ENCODE results near the gene CCSER2. TPM values are rescaled to one million over a fixed set of nuclear protein-coding genes. Genes with fewer than 3 reads are reported as not detected.
"Not testable (repeated sequence)": the region's sequence is repeated elsewhere in the genome, so short reads cannot be mapped to it uniquely, and the experiment has no call there.

CCSER2 gene
- total RNA-seq, 1 experiment from 2014 or later = 56.6 TPM

DNA sequence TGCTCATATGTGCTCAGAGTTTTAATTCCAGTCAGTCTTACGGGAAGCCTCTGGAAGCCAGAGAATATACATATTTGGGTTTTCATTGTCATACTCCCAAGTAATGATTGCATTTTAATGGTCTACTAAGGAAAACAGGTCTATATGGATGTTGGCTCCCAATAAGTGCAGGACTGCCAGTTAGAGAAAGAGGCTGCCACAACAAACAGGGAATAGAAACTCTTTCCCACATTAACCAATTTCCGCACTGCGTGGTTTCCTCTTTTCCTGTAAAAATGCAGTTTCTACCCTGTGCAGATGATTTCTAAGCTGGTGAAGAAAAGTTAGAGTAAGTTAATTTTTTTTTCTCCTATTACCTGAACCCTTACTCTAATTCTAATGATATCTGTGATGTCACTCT, 78.2 kb downstream of the CCSER2 start:
- TF ChIP-seq EZH2 (IDR thresholded peaks at IDR 0.05; ENCODE audit: low read depth) = no peak
- Histone ChIP-seq H3K4me1 (replicated peaks; ENCODE audit: insufficient read depth) (peaks cover 15% of the 10 kb centered on the region), H4K20me1 (ENCODE audit: insufficient read depth) (no peaks in the 10 kb centered on the region), H3K9me2 (ENCODE audit: insufficient read depth) (peaks cover 6% of the 10 kb centered on the region; the same call in 1 of the 2 replicates), H3F3A (ENCODE audit: insufficient read depth, low read depth) (no peaks in the 10 kb centered on the region; the same call in 1 of the 2 replicates), H3K27me3 (ENCODE audit: insufficient read depth, low read depth) (no peaks in the 10 kb centered on the region), H3K36me3 (ENCODE audit: low read depth) (no peaks in the 10 kb centered on the region), H3K4me2 (no peak overlapping the region), H3K27ac (no peak overlapping the region), H3K79me2 (ENCODE audit: low read depth) (no peaks in the 10 kb centered on the region), H3K9me3 (ENCODE audit: insufficient read depth, low read depth) (peaks cover 10% of the 10 kb centered on the region), H3K4me3 (no peak overlapping the region), H2AFZ (no peak overlapping the region)
- no TSS peak for BruUV-seq (replicated peaks)
- DNase-seq = no peak
- POLR2A ChIA-PET (ENCODE audit: unreplicated experiment) = no interaction called here
- intact Hi-C loops (cut with micrococcal nuclease; ENCODE audit: unreplicated experiment) = no loop called here
- CTCF ChIA-PET = no interaction called here

DNA sequence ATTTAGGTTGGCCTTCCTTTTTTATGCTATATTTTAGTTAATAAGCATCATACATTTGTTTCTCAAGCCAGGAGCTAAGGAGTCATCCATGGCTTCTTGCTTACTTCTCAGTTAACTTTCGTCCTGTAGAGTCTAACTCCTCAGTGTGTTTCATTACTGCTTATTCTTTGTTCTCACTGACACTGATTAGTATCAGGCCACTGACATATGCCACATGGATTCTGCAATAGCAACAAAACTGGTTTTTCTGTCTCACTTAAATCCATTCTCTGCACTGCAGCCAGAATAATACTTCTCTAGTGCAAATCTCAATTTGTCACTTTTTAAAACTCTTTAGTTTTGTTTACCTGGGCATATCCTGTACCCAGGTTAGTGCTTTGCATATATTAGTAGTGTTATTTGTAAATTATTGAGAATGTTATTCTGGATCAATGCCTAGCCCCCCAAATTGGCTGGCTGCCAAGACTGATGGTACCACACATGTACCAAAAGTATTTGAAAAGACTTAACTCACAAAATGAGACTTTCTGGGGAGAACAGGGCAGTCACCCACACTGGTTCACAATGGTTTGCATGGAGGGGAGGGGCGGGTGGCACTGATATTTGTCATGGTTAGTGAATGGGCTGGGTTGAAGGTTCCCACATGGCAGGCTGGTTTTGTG, 79.1 kb downstream of the CCSER2 start:
- Histone ChIP-seq H3K79me2 (ENCODE audit: low read depth) (no peaks in the 10 kb centered on the region), H3K27me3 (ENCODE audit: insufficient read depth, low read depth) (no peaks in the 10 kb centered on the region), H2AFZ (no peak overlapping the region), H3K27ac (no peak overlapping the region), H3K4me3 (no peak overlapping the region), H3K4me2 (no peak overlapping the region), H3K9me3 (ENCODE audit: insufficient read depth, low read depth) (peaks cover 20% of the 10 kb centered on the region), H4K20me1 (ENCODE audit: insufficient read depth) (no peaks in the 10 kb centered on the region), H3K9me2 (ENCODE audit: insufficient read depth) (peaks cover 6% of the 10 kb centered on the region; the same call in 1 of the 2 replicates), H3K4me1 (replicated peaks; ENCODE audit: insufficient read depth) (0 out of 2 replicates have a peak, but pooled peaks cover 9% of the 10 kb centered on the region), H3K36me3 (ENCODE audit: low read depth) (0 out of 2 replicates have a peak, but pooled peaks cover 5% of the 10 kb centered on the region), H3F3A (ENCODE audit: insufficient read depth, low read depth) (no peaks in the 10 kb centered on the region; the same call in 1 of the 2 replicates)
- POLR2A ChIA-PET (ENCODE audit: unreplicated experiment) = interaction anchor here (0.6 kb wide), 1 partner anchor 21 kb away, joined by 3 read pairs; no protein-coding TSS in a partner anchor
- intact Hi-C loops (cut with micrococcal nuclease; ENCODE audit: unreplicated experiment) = no loop called here
- TF ChIP-seq EZH2 (IDR thresholded peaks at IDR 0.05; ENCODE audit: low read depth) = no peak
- TF ChIP-seq, protein P1, sequence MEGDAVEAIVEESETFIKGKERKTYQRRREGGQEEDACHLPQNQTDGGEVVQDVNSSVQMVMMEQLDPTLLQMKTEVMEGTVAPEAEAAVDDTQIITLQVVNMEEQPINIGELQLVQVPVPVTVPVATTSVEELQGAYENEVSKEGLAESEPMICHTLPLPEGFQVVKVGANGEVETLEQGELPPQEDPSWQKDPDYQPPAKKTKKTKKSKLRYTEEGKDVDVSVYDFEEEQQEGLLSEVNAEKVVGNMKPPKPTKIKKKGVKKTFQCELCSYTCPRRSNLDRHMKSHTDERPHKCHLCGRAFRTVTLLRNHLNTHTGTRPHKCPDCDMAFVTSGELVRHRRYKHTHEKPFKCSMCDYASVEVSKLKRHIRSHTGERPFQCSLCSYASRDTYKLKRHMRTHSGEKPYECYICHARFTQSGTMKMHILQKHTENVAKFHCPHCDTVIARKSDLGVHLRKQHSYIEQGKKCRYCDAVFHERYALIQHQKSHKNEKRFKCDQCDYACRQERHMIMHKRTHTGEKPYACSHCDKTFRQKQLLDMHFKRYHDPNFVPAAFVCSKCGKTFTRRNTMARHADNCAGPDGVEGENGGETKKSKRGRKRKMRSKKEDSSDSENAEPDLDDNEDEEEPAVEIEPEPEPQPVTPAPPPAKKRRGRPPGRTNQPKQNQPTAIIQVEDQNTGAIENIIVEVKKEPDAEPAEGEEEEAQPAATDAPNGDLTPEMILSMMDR (conservative IDR thresholded peaks at IDR 0.05) = no peak
- no TSS peak for BruUV-seq (replicated peaks)
- peak in 1 of 2 experiments; percentile 75 for DNase-seq
- CTCF ChIA-PET = no interaction called here

DNA sequence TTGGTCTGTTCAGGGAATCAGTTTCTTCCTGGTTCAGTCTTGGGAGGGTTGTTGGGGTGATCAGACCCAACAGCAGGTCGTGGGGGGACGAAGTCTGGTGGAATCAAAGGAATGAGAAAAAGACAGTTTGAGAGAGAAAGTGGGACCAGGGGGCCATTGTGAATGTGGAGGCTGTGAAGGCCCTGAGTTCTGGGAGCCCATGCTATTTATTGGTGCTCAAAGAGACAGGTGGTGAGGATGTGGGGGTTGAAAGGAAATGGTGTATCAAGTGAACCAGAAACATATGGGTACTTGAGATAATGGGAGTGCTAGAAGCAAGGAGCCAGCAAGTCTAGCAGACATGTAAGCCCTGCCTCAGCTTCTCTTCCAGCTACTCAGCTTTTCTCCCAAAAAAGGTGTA, 84.1 kb downstream of the CCSER2 start:
- H3K4me2 ChIP-seq = no peak overlapping the region
- no peaks in the 10 kb centered on the region for H3K27me3 ChIP-seq (ENCODE audit: insufficient read depth, low read depth)
- CTCF ChIA-PET = interaction anchor here (0.7 kb wide), 1 partner anchor 542 kb away, joined by 4 read pairs; no protein-coding TSS in a partner anchor
- BruUV-seq (replicated peaks) = no TSS peak
- POLR2A ChIA-PET (ENCODE audit: unreplicated experiment) = no interaction called here
- no peaks in the 10 kb centered on the region for H3F3A ChIP-seq (ENCODE audit: insufficient read depth, low read depth)
- intact Hi-C loops (cut with micrococcal nuclease; ENCODE audit: unreplicated experiment) = no loop called here
- H4K20me1 ChIP-seq (ENCODE audit: insufficient read depth) = no peaks in the 10 kb centered on the region
- peaks cover 22% of the 10 kb centered on the region; the same call in 1 of the 2 replicates for H3K9me3 ChIP-seq (ENCODE audit: insufficient read depth, low read depth)
- no peaks in the 10 kb centered on the region for H3K9me2 ChIP-seq (ENCODE audit: insufficient read depth)
- H3K4me1 ChIP-seq (replicated peaks; ENCODE audit: insufficient read depth) = 0 out of 2 replicates have a peak, but pooled peaks cover 4% of the 10 kb centered on the region
- 0 out of 2 replicates have a peak, but pooled peaks cover 9% of the 10 kb centered on the region for H3K36me3 ChIP-seq (ENCODE audit: low read depth)
- H3K27ac ChIP-seq = no peak overlapping the region
- no peaks in the 10 kb centered on the region for H3K79me2 ChIP-seq (ENCODE audit: low read depth)
- H3K4me3 ChIP-seq = no peak overlapping the region
- no peak for DNase-seq
- no peak overlapping the region for H2AFZ ChIP-seq
- no peak for TF ChIP-seq EZH2 (IDR thresholded peaks at IDR 0.05; ENCODE audit: low read depth)

DNA sequence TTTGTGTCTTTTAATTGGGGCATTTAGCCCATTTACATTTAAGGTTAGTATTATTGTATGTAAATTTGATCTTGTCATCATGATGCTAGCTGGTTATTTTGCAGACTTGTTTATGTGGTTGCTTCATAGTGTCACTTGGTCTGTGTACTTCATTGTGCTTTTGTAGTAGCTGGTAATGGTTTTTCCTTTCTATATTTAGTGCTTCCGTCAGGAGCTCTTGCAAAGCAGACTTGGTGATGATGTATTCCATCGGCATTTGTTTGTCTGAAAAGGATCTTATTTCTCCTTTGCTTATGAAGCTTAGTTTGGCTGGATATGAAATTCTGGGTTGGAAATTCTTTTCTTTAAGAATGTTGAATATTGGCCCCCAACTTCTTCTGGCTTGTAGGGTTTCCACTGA, 85.7 kb downstream of the CCSER2 start:
- BruUV-seq (replicated peaks); POLR2A ChIA-PET (ENCODE audit: unreplicated experiment); H3K36me3 ChIP-seq (ENCODE audit: low read depth); H3K4me2 ChIP-seq; H3K79me2 ChIP-seq (ENCODE audit: low read depth); H2AFZ ChIP-seq; DNase-seq; intact Hi-C loops (cut with micrococcal nuclease; ENCODE audit: unreplicated experiment); H3F3A ChIP-seq (ENCODE audit: insufficient read depth, low read depth); H3K9me2 ChIP-seq (ENCODE audit: insufficient read depth); CTCF ChIA-PET; H3K4me3 ChIP-seq; H3K4me1 ChIP-seq (replicated peaks; ENCODE audit: insufficient read depth); H4K20me1 ChIP-seq (ENCODE audit: insufficient read depth); H3K27me3 ChIP-seq (ENCODE audit: insufficient read depth, low read depth); H3K27ac ChIP-seq: not testable (repeated sequence)
- H3K9me3 ChIP-seq (ENCODE audit: insufficient read depth, low read depth) = peaks cover 22% of the 10 kb centered on the region; the same call in 1 of the 2 replicates
